HFFc6 (cell line): Measurements from ENCODE around the gene AREG. TPM values are rescaled to one million over a fixed set of nuclear protein-coding genes. Genes with fewer than 3 reads are reported as not detected.

Experiments
- DNase-seq: peaks from one replicate; pipeline ENCODE4 v3.0.0-alpha.2; 2018
- H3K27ac Mint-ChIP-seq: 2 replicates; pipeline ENCODE4 v1.8.0; 2020; ENCODE audit warnings: mild to moderate bottlenecking, mixed read lengths
- H3K27me3 Mint-ChIP-seq: 2 replicates; pipeline ENCODE4 v1.8.0; 2021; ENCODE audit warnings: mild to moderate bottlenecking, moderate library complexity, mixed read lengths; ENCODE audit not compliant: insufficient read depth
- H3K36me3 Mint-ChIP-seq: 2 replicates; pipeline ENCODE4 v1.8.0; 2021; ENCODE audit warnings: low read depth, mixed read lengths
- H3K4me1 Mint-ChIP-seq: 2 replicates; pipeline ENCODE4 v1.8.0; 2020; ENCODE audit warnings: low read depth, mixed read lengths
- H3K4me3 Mint-ChIP-seq: 2 replicates; pipeline ENCODE4 v1.8.0; 2020; ENCODE audit warnings: mild to moderate bottlenecking, moderate library complexity, mixed read lengths
- H3K9me3 Mint-ChIP-seq: 2 replicates; pipeline ENCODE4 v1.8.0; 2020; ENCODE audit warnings: mild to moderate bottlenecking, mixed read lengths
- total RNA-seq, 6 experiments: library from RNA; stranded (reverse); fragmentation: NEBNext Ultra II Directional; extraction: Animal tissue kit (Norgen Biotek cat#: 25700); gene quantifications; 2 replicates in 1 of 6; 3 replicates in 5 of 6; pipeline ENCODE4 v1.2.3, GENCODE V29; 2021
- TF ChIP-seq, protein P1 (sequence below): fragments of 200-600 bp; sonication (generic); IDR thresholded peaks from 2 replicates; pipeline ENCODE4 v1.5.0; 2021; ENCODE audit warnings: antibody characterized with exemption, mild to moderate bottlenecking

Gene AREG
- total RNA-seq, 6 experiments from 2014 or later = 0.24 to 0.70 (median 0.45) TPM; not detected in 1

DNA sequence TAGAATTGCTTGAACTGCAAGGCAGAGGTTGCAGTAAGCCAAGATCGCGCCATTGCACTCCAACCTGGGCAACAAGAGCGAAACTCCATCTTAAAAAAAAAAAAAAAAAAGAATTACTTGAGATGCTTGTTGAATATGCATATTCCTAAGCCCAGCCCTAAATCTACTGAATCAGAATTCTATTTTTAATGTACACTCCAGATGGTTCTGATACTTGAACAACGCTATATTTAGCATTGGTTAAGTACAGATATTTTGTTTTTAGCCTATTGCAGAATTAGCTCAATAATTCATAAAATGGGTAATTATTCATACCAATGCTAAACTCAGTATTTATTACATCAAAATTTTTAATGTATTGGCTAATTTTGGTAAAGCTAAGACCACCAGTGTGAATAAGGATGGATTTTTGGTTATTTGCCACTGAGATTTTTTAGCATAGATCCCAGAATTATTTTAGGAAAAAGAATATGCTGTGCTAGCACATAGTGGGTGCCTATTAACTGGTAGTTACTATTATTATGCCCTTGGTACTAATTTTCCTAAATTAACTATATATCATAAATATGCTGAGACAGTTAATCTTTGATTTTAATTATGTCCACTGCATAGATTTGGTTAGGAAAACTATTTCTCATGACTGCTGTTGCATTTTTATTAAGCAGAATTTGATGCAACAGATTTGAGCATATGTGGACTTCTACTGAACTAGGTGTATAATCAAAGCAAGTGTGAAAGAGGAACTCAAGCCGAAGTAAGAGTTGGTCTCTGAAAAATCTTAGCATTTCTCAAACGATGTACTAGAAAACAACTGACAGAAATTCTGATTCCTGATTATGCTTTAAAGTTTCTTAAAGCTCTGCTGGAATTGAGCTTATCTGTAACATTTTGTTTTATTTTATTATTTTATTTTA is 9.2 kb downstream of the AREG start:
- Mint-ChIP-seq H3K9me3 (peaks cover 1% of the 10 kb centered on the region; the same call in 1 of the 2 replicates), H3K4me3 (no peak overlapping the region), H3K27me3 (no peaks in the 10 kb centered on the region; the same call in 1 of the 2 replicates), H3K4me1 (peaks cover 45% of the 10 kb centered on the region), H3K36me3 (peaks cover 9% of the 10 kb centered on the region; the same call in 1 of the 2 replicates), H3K27ac (no peak overlapping the region)
- TF ChIP-seq, protein P1, sequence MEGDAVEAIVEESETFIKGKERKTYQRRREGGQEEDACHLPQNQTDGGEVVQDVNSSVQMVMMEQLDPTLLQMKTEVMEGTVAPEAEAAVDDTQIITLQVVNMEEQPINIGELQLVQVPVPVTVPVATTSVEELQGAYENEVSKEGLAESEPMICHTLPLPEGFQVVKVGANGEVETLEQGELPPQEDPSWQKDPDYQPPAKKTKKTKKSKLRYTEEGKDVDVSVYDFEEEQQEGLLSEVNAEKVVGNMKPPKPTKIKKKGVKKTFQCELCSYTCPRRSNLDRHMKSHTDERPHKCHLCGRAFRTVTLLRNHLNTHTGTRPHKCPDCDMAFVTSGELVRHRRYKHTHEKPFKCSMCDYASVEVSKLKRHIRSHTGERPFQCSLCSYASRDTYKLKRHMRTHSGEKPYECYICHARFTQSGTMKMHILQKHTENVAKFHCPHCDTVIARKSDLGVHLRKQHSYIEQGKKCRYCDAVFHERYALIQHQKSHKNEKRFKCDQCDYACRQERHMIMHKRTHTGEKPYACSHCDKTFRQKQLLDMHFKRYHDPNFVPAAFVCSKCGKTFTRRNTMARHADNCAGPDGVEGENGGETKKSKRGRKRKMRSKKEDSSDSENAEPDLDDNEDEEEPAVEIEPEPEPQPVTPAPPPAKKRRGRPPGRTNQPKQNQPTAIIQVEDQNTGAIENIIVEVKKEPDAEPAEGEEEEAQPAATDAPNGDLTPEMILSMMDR = no peak
- DNase-seq = no peak

DNA sequence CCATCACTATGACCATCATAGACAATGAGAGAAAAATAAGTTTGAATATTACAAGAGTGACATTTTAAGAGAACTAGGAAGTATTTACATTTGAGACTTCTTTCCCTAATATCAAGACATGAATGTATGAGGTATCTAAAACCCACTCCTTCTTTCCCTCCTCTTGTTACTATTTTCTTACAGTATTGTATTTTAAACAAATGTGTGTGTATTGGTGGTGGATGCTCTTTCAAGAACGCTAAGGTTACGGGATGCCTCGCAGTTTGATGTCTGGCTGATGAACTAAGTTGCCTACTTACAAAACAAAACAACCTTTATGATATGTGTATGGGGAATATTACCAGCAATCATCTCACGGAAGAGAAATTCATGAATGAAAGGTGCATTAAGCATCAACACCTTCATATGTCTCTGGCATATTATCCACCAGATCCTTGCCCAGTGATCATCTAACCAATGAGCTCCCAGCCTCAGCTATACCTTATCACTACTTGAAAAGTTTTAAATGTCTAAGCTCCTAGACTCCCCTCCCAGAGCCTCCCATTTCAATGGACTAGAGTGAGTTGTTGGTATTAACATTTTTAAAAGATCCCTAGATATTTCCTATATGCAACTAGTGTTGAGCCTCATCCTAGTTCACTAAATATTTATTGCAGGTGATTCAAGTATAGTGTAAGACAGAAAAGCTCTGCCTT is 10.6 kb downstream of the AREG start:
- TF ChIP-seq, protein P1 = no peak
- H3K9me3 Mint-ChIP-seq = peaks cover 11% of the 10 kb centered on the region; the same call in 1 of the 2 replicates
- H3K4me3 Mint-ChIP-seq = no peak overlapping the region
- H3K36me3 Mint-ChIP-seq = peaks cover 18% of the 10 kb centered on the region; the same call in 1 of the 2 replicates
- H3K27ac Mint-ChIP-seq = no peak overlapping the region
- no peaks in the 10 kb centered on the region; the same call in 1 of the 2 replicates for H3K27me3 Mint-ChIP-seq
- no peak for DNase-seq
- H3K4me1 Mint-ChIP-seq = peaks cover 30% of the 10 kb centered on the region

DNA sequence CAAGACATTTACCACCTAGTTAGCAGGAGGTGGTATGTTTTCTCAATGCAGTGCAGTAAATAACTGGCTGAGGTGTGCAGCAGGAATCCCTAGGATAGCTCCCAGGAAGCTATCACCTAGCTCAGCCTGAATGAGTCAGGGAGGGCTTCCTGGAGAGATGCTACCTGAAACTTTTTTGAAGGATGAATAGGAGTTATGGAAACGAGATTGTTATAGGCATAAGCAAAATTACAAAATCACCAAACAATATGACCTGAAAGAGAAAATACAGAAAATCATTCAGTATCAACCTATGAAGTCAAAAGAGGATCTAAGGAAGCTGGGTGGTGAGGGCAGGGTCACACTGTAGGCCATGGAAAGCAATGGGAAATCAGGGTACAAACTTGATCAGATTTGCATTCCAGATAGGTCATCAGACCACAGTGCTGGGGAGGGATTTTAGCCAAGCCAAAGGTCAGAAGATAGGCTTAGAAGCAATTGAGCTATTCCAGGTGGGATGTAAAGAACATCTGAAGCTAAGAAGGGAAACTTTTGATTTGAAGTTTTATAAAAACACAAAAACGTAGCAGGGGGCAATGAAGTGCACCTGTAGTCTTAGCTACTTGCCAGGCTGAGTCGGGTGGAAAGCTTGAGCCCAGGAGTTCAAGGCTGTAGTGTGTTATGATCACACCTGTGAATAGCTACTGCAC is 11.3 kb downstream of the AREG start:
- H3K36me3 Mint-ChIP-seq = peaks cover 18% of the 10 kb centered on the region; the same call in 1 of the 2 replicates
- no peak overlapping the region for H3K27ac Mint-ChIP-seq
- TF ChIP-seq, protein P1 = no peak
- no peaks in the 10 kb centered on the region; the same call in 1 of the 2 replicates for H3K27me3 Mint-ChIP-seq
- peaks cover 11% of the 10 kb centered on the region; the same call in 1 of the 2 replicates for H3K9me3 Mint-ChIP-seq
- H3K4me1 Mint-ChIP-seq = peaks cover 23% of the 10 kb centered on the region
- no peak for DNase-seq
- no peak overlapping the region for H3K4me3 Mint-ChIP-seq

DNA sequence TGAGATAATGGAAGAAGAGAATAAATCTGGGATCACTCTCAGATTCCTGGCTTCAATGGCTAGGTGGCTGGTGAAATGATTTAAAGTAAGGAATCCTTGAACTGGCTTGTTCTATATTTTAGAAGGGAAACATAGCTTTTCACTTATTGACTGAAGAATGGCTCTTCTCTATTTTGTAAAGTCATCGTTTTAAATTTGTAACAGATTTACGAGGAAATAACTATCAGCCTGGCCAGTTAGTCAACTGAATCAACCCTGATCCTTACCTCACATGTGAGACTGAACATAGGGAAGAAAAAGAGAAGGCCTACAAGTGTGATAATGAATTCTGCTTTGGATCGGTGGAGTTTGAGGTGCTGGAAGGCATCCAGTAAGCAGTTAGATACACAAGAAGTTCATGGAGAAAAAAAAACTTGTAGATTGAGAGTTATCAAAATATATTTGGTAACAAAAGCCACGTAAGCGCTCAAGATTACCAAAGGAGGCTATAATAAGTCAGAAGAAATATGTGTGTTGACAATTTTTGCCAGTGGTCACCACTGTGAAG is 12.0 kb downstream of the AREG start:
- H3K36me3 Mint-ChIP-seq = peaks cover 18% of the 10 kb centered on the region; the same call in 1 of the 2 replicates
- H3K27me3 Mint-ChIP-seq = no peaks in the 10 kb centered on the region; the same call in 1 of the 2 replicates
- H3K4me3 Mint-ChIP-seq = no peak overlapping the region
- TF ChIP-seq, protein P1 = no peak
- no peak for DNase-seq
- peaks cover 11% of the 10 kb centered on the region; the same call in 1 of the 2 replicates for H3K9me3 Mint-ChIP-seq
- peaks cover 16% of the 10 kb centered on the region for H3K4me1 Mint-ChIP-seq
- H3K27ac Mint-ChIP-seq = no peak overlapping the region

DNA sequence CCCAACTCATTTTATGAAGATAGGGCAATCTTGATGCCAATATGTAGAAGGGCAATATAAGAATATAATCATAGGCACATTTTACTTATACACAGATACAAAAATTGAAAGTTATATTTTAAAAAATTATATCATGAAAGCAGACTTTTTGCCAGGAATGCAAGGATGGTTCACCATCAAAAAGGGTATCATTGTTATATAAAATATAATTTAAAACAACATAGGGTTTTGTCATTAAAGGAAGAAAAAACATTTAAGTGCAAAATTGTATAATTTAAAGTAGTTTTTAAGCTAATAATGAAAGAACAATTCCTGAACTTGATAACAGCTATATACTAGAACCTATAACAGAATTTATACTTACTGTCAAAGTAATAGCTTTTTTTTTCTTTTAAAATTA is 15.9 kb downstream of the AREG start:
- H3K4me1 Mint-ChIP-seq = no peaks in the 10 kb centered on the region
- peaks cover 11% of the 10 kb centered on the region; the same call in 1 of the 2 replicates for H3K36me3 Mint-ChIP-seq
- H3K9me3 Mint-ChIP-seq = peaks cover 11% of the 10 kb centered on the region; the same call in 1 of the 2 replicates
- no peaks in the 10 kb centered on the region; the same call in 1 of the 2 replicates for H3K27me3 Mint-ChIP-seq
- TF ChIP-seq, protein P1 = no peak
- H3K4me3 Mint-ChIP-seq = no peak overlapping the region
- no peak for DNase-seq
- H3K27ac Mint-ChIP-seq = no peak overlapping the region
